WTC11 (cell line): ENCODE results near the gene CCNT1. TPM values are rescaled to one million over a fixed set of nuclear protein-coding genes. Genes with fewer than 3 reads are reported as not detected.

Source experiments
- ARID4B ChIP-seq: sonication (generic); formaldehyde crosslinking; IDR thresholded peaks from 2 replicates; pipeline ENCODE4 v1.8.0; 2023; ENCODE audit warnings: missing genetic modification reagents, mild to moderate bottlenecking, borderline replicate concordance
- ATF1 ChIP-seq: sonication (generic); formaldehyde crosslinking; IDR thresholded peaks from 2 replicates; pipeline ENCODE4 v1.8.1; 2023; ENCODE audit warnings: mild to moderate bottlenecking, moderate library complexity, missing genetic modification reagents
- ATF2 ChIP-seq: sonication (generic); formaldehyde crosslinking; IDR thresholded peaks from 2 replicates; pipeline ENCODE4 v1.8.1; 2022; ENCODE audit warnings: low read depth, missing genetic modification reagents, borderline replicate concordance
- ATF3 ChIP-seq: sonication (generic); formaldehyde crosslinking; conservative IDR thresholded peaks from 2 replicates; pipeline ENCODE4 v1.8.1; 2022; ENCODE audit warnings: mild to moderate bottlenecking, missing genetic modification reagents
- ATF6 ChIP-seq: sonication (generic); formaldehyde crosslinking; IDR thresholded peaks from 2 replicates; pipeline ENCODE4 v1.8.1; 2023; ENCODE audit warnings: mild to moderate bottlenecking, missing genetic modification reagents
- CBFB ChIP-seq: sonication (generic); formaldehyde crosslinking; IDR thresholded peaks from 2 replicates; pipeline ENCODE4 v1.8.1; 2022; ENCODE audit warnings: mild to moderate bottlenecking, low read depth, missing genetic modification reagents
- CDX4 ChIP-seq: fragments of 250-450 bp; sonication (Bioruptor Pico); IDR thresholded peaks from 2 replicates; pipeline ENCODE4 v1.9.0; 2021; ENCODE audit warnings: moderate library complexity, mild to moderate bottlenecking, inconsistent platforms, borderline replicate concordance
- CREB1 ChIP-seq: sonication (generic); formaldehyde crosslinking; IDR thresholded peaks from 2 replicates; pipeline ENCODE4 v1.8.0; 2023; ENCODE audit warnings: mild to moderate bottlenecking, missing genetic modification reagents
- CREM ChIP-seq: sonication (generic); formaldehyde crosslinking; IDR thresholded peaks from 2 replicates; pipeline ENCODE4 v1.8.1; 2022; ENCODE audit warnings: mild to moderate bottlenecking, missing genetic modification reagents, moderate library complexity
- CTCF ChIP-seq: fragments of 200-600 bp; IDR thresholded peaks from 2 replicates; pipeline ENCODE4 v1.8.0; 2022; ENCODE audit warnings: antibody characterized with exemption
- E2F5 ChIP-seq: sonication (generic); formaldehyde crosslinking; IDR thresholded peaks from 2 replicates; pipeline ENCODE4 v1.8.1; 2022; ENCODE audit warnings: mild to moderate bottlenecking, moderate library complexity, missing genetic modification reagents
- ESRRA ChIP-seq: sonication (generic); formaldehyde crosslinking; IDR thresholded peaks from 2 replicates; pipeline ENCODE4 v1.8.1; 2022; ENCODE audit warnings: mild to moderate bottlenecking, missing genetic modification reagents, borderline replicate concordance
- FOXJ3 ChIP-seq: sonication (generic); formaldehyde crosslinking; IDR thresholded peaks from 2 replicates; pipeline ENCODE4 v1.9.0; 2021; ENCODE audit warnings: missing genetic modification reagents, mild to moderate bottlenecking, borderline replicate concordance
- GRHL2 ChIP-seq: fragments of 250-450 bp; sonication (Bioruptor Pico); IDR thresholded peaks from 2 replicates; pipeline ENCODE4 v1.8.0; 2022; ENCODE audit warnings: mild to moderate bottlenecking, moderate library complexity; ENCODE audit not compliant: insufficient replicate concordance, severe bottlenecking
- IRF1 ChIP-seq: sonication (generic); formaldehyde crosslinking; IDR thresholded peaks from 2 replicates; pipeline ENCODE4 v1.8.0; 2023; ENCODE audit warnings: missing genetic modification reagents
- IRF2 ChIP-seq: sonication (generic); formaldehyde crosslinking; IDR thresholded peaks from 2 replicates; pipeline ENCODE4 v1.8.0; 2022; ENCODE audit warnings: low read depth, missing genetic modification reagents, borderline replicate concordance
- JUN ChIP-seq: sonication (generic); formaldehyde crosslinking; IDR thresholded peaks from 2 replicates; pipeline ENCODE4 v1.8.0; 2023; ENCODE audit warnings: mild to moderate bottlenecking, missing genetic modification reagents
- MYBL2 ChIP-seq: sonication (generic); formaldehyde crosslinking; IDR thresholded peaks from 2 replicates; pipeline ENCODE4 v1.8.1; 2023; ENCODE audit warnings: mild to moderate bottlenecking, moderate library complexity, missing genetic modification reagents
- NFE2L1 ChIP-seq: sonication (generic); formaldehyde crosslinking; IDR thresholded peaks from 2 replicates; pipeline ENCODE4 v1.8.1; 2023; ENCODE audit warnings: missing genetic modification reagents
- RORB ChIP-seq: fragments of 250-450 bp; sonication (Bioruptor Pico); IDR thresholded peaks from 2 replicates; pipeline ENCODE4 v1.9.0; 2021; ENCODE audit warnings: mild to moderate bottlenecking
- SMAD3 ChIP-seq: sonication (generic); formaldehyde crosslinking; IDR thresholded peaks from 2 replicates; pipeline ENCODE4 v1.8.0; 2022; ENCODE audit warnings: missing genetic modification reagents, mild to moderate bottlenecking, borderline replicate concordance
- TCF7 ChIP-seq: sonication (generic); formaldehyde crosslinking; IDR thresholded peaks from 2 replicates; pipeline ENCODE4 v1.8.0; 2022; ENCODE audit warnings: mild to moderate bottlenecking, low read depth, missing genetic modification reagents, moderate library complexity
- ZBTB21 ChIP-seq: sonication (generic); formaldehyde crosslinking; IDR thresholded peaks from 2 replicates; pipeline ENCODE4 v1.8.1; 2023; ENCODE audit warnings: mild to moderate bottlenecking, missing genetic modification reagents, borderline replicate concordance
- ZNF219 ChIP-seq: sonication (generic); formaldehyde crosslinking; IDR thresholded peaks from 2 replicates; pipeline ENCODE4 v1.8.0; 2023; ENCODE audit warnings: missing genetic modification reagents, mild to moderate bottlenecking, borderline replicate concordance
- ZNF232 ChIP-seq: sonication (generic); formaldehyde crosslinking; IDR thresholded peaks from 2 replicates; pipeline ENCODE4 v1.8.0; 2022; ENCODE audit warnings: mild to moderate bottlenecking, missing genetic modification reagents
- ZNF396 ChIP-seq: fragments of 250-450 bp; sonication (Bioruptor Pico); IDR thresholded peaks from 2 replicates; pipeline ENCODE4 v1.8.0; 2021; ENCODE audit warnings: mild to moderate bottlenecking, moderate library complexity, borderline replicate concordance
- ZNF423 ChIP-seq: fragments of 250-450 bp; sonication (Bioruptor Pico); IDR thresholded peaks from 2 replicates; pipeline ENCODE4 v2.1.2; 2022; ENCODE audit warnings: mild to moderate bottlenecking, moderate library complexity
- total RNA-seq: library from RNA; stranded (reverse); gene quantifications from 3 replicates; pipeline ENCODE4 v1.2.3, GENCODE V29; 2021

The CCNT1 gene
- total RNA-seq, 1 experiment from 2014 or later = 42.0 TPM

- TF ChIP-seq ATF2 (CRISPR knock-in tag) (no peak), ZNF396 (CRISPR knock-in tag) (no peak), CREM (CRISPR knock-in tag) (peak; percentile 97), ARID4B (peak; percentile 90), ATF1 (CRISPR knock-in tag) (peak; percentile 68; the same call in 1 of the 2 replicates), ZNF423 (CRISPR knock-in tag) (no peak), RORB (CRISPR knock-in tag) (no peak), TCF7 (no peak), FOXJ3 (CRISPR knock-in tag) (no peak), ZBTB21 (CRISPR knock-in tag) (peak; percentile 88; the same call in 1 of the 2 replicates), ZNF219 (CRISPR knock-in tag) (no peak), CTCF (no peak), ATF3 (CRISPR knock-in tag) (no peak), IRF1 (CRISPR knock-in tag) (no peak), E2F5 (CRISPR knock-in tag) (no peak), CBFB (no peak), ESRRA (CRISPR knock-in tag) (no peak), SMAD3 (CRISPR knock-in tag) (no peak), JUN (CRISPR knock-in tag) (no peak), IRF2 (CRISPR knock-in tag) (no peak), CDX4 (CRISPR knock-in tag) (no peak), MYBL2 (CRISPR knock-in tag) (peak; percentile 86), ZNF232 (CRISPR knock-in tag) (no peak), CREB1 (CRISPR knock-in tag) (peak; percentile 33; the same call in 1 of the 2 replicates), GRHL2 (CRISPR knock-in tag) (no peak), NFE2L1 (CRISPR knock-in tag) (peak; percentile 48; the same call in 1 of the 2 replicates), ATF6 (CRISPR knock-in tag) (no peak)
These were observed at the start of gene CCNT1 (continued) for GRCh38 chr12:48716493-48717251.
